ENCODE measurements around the gene B3GLCT. TPM values are rescaled to one million over a fixed set of nuclear protein-coding genes. Genes with fewer than 3 reads are reported as not detected.

B3GLCT gene
- total RNA-seq, 1 experiment from 2014 or later: 1.7 TPM

DNA sequence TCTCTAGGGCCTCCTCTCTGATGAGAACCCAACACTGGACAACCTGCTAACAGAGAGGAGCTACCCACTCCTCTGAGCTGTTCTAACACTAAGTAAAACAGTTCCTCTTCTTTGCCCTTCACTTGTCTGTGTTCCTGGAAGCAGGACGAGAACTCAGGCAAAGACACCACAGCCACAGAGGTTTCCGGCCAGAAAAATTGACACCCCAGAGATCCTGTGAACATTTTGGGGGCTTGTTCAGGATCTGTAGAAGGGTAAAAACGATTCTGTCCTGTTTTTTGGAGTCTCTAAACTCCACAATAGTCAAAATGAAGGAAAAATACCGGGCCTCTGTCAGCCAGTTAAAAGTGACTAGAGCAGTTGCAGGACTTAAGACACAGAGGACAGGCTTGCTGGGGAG lies 165.9 kb downstream of the B3GLCT start:
- no peak for DNase-seq (ENCODE audit: unreplicated experiment)
- intact Hi-C loops (cut with micrococcal nuclease): no loop called here
- CTCF ChIA-PET: no interaction called here
- Mint-ChIP-seq H3K27ac (ENCODE audit: low read depth, unreplicated experiment) (no peak overlapping the region), H3K27me3 (ENCODE audit: insufficient read depth, unreplicated experiment) (no peaks in the 10 kb centered on the region), H3K4me3 (ENCODE audit: unreplicated experiment) (no peak overlapping the region), H3K4me1 (ENCODE audit: insufficient read depth, unreplicated experiment) (no peaks in the 10 kb centered on the region), H3K36me3 (ENCODE audit: insufficient read depth, unreplicated experiment) (no peaks in the 10 kb centered on the region), H3K9me3 (ENCODE audit: unreplicated experiment) (no peaks in the 10 kb centered on the region)
- TF ChIP-seq, protein P1, sequence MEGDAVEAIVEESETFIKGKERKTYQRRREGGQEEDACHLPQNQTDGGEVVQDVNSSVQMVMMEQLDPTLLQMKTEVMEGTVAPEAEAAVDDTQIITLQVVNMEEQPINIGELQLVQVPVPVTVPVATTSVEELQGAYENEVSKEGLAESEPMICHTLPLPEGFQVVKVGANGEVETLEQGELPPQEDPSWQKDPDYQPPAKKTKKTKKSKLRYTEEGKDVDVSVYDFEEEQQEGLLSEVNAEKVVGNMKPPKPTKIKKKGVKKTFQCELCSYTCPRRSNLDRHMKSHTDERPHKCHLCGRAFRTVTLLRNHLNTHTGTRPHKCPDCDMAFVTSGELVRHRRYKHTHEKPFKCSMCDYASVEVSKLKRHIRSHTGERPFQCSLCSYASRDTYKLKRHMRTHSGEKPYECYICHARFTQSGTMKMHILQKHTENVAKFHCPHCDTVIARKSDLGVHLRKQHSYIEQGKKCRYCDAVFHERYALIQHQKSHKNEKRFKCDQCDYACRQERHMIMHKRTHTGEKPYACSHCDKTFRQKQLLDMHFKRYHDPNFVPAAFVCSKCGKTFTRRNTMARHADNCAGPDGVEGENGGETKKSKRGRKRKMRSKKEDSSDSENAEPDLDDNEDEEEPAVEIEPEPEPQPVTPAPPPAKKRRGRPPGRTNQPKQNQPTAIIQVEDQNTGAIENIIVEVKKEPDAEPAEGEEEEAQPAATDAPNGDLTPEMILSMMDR (IDR thresholded peaks at IDR 0.05; ENCODE audit: unreplicated experiment): no peak
- no TSS peak for BruUV-seq (replicated peaks)
- POLR2A ChIA-PET: no interaction called here

DNA sequence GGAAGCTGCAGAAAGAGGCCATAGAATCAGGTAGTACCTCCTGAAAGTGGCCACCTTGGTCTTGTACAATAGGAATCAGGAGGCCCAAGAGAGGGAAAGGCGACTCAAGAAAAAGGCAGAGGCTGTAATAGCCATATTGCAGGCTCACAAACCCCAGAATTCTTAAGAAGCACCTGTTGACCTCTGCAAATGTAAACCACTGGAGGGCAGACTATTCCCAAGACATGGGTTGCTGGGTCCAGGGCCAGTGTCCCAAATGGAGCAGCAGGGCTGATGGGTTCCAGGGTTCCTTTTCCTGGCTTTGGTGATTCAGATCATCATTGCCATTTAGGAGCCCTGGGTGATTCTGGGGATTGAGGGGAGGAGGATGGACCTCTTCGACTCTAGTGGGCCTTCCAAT lies 167.6 kb downstream of the B3GLCT start:
- no peaks in the 10 kb centered on the region for H3K27me3 Mint-ChIP-seq (ENCODE audit: insufficient read depth, unreplicated experiment)
- no TSS peak for BruUV-seq (replicated peaks)
- H3K36me3 Mint-ChIP-seq (ENCODE audit: insufficient read depth, unreplicated experiment): no peaks in the 10 kb centered on the region
- TF ChIP-seq, protein P1 (IDR thresholded peaks at IDR 0.05; ENCODE audit: unreplicated experiment): no peak
- H3K27ac Mint-ChIP-seq (ENCODE audit: low read depth, unreplicated experiment): no peak overlapping the region
- H3K4me1 Mint-ChIP-seq (ENCODE audit: insufficient read depth, unreplicated experiment): no peaks in the 10 kb centered on the region
- no peak overlapping the region for H3K4me3 Mint-ChIP-seq (ENCODE audit: unreplicated experiment)
- CTCF ChIA-PET: interaction anchor here (0.7 kb wide), 1 partner anchor 43 kb away, joined by 3 read pairs; no protein-coding TSS in a partner anchor
- no peaks in the 10 kb centered on the region for H3K9me3 Mint-ChIP-seq (ENCODE audit: unreplicated experiment)
- POLR2A ChIA-PET: no interaction called here
- intact Hi-C loops (cut with micrococcal nuclease): no loop called here
- DNase-seq (ENCODE audit: unreplicated experiment): no peak

DNA sequence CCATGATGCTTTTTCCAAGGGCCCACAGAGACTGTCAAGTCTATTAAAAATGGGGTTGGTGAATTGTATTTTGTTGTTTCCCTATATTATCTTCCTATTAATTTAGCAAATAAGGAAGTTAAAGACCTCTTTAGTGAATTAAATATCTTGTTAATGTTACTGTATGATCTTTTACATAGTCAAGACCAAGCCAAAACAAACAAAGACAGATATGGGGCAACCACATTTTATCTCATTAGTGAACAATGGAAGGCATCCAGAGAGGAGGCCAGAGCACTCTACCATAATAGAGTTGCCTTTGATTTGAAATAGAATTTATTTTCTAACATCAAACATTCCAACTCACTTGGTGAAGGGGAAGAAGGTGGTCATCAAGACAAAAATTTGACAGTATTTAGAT lies 169.4 kb downstream of the B3GLCT start:
- Mint-ChIP-seq H3K27ac (ENCODE audit: low read depth, unreplicated experiment) (no peak overlapping the region), H3K36me3 (ENCODE audit: insufficient read depth, unreplicated experiment) (no peaks in the 10 kb centered on the region), H3K4me3 (ENCODE audit: unreplicated experiment) (no peak overlapping the region), H3K4me1 (ENCODE audit: insufficient read depth, unreplicated experiment) (no peaks in the 10 kb centered on the region), H3K9me3 (ENCODE audit: unreplicated experiment) (no peaks in the 10 kb centered on the region), H3K27me3 (ENCODE audit: insufficient read depth, unreplicated experiment) (no peaks in the 10 kb centered on the region)
- TF ChIP-seq, protein P1 (IDR thresholded peaks at IDR 0.05; ENCODE audit: unreplicated experiment): no peak
- no peak for DNase-seq (ENCODE audit: unreplicated experiment)
- intact Hi-C loops (cut with micrococcal nuclease): no loop called here
- POLR2A ChIA-PET: no interaction called here
- CTCF ChIA-PET: no interaction called here
- BruUV-seq (replicated peaks): no TSS peak

DNA sequence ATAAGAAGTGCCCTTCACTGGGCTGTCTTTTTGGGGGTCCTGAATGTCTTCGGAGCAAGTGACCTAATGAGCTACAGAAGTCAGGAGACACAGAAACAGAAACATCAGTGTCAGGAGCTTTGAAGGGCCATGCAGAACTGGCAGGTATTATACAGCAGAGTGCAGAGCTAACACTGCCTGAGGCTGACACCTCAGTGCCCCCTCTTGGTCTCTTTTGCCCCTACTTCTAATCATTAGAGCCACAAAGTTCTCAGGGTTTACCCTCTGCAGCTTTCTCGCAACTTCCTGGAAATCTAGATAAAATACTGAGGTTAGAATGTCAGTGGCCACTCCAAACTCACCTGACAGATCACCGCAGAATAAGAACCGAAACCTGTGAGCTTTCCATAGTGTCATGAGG lies 172.7 kb downstream of the B3GLCT start:
- H3K27me3 Mint-ChIP-seq (ENCODE audit: insufficient read depth, unreplicated experiment): no peaks in the 10 kb centered on the region
- H3K27ac Mint-ChIP-seq (ENCODE audit: low read depth, unreplicated experiment): no peak overlapping the region
- no peak overlapping the region for H3K4me3 Mint-ChIP-seq (ENCODE audit: unreplicated experiment)
- BruUV-seq (replicated peaks): no TSS peak
- DNase-seq (ENCODE audit: unreplicated experiment): no peak
- no peaks in the 10 kb centered on the region for H3K36me3 Mint-ChIP-seq (ENCODE audit: insufficient read depth, unreplicated experiment)
- intact Hi-C loops (cut with micrococcal nuclease): no loop called here
- no peaks in the 10 kb centered on the region for H3K9me3 Mint-ChIP-seq (ENCODE audit: unreplicated experiment)
- POLR2A ChIA-PET: interaction anchor here (0.7 to 1.1 kb wide), 3 partner anchors 11 to 37 kb away, joined by 3 read pairs; no protein-coding TSS in a partner anchor
- TF ChIP-seq, protein P1 (IDR thresholded peaks at IDR 0.05; ENCODE audit: unreplicated experiment): no peak
- CTCF ChIA-PET: no interaction called here
- no peaks in the 10 kb centered on the region for H3K4me1 Mint-ChIP-seq (ENCODE audit: insufficient read depth, unreplicated experiment)

Data from MCF 10A (cell line).